OCI-LY1 (cell line): ENCODE data around the gene PTH1R.

Source experiments
- H2AFZ ChIP-seq: fragments of 200-600 bp; sonication (generic), shearing (Covaris generic); 2 replicates; pipeline ENCODE4 v1.6.0; 2014; ENCODE audit warnings: antibody characterized with exemption, mild to moderate bottlenecking, low read length
- H3F3A ChIP-seq: fragments of 200-600 bp; sonication (generic), shearing (Covaris generic); 2 replicates; pipeline ENCODE4 v1.6.0; 2014; ENCODE audit warnings: mild to moderate bottlenecking, antibody characterized with exemption, low read length, moderate library complexity; ENCODE audit not compliant: insufficient read depth
- H3K27ac ChIP-seq: fragments of 200-600 bp; sonication (generic); 2 replicates; pipeline ENCODE4 v1.5.1; 2014; ENCODE audit warnings: low read length, mixed run types, mild to moderate bottlenecking, low read depth; ENCODE audit not compliant: poor library complexity, severe bottlenecking
- H3K27me3 ChIP-seq: fragments of 200-600 bp; sonication (generic); 2 replicates; pipeline ENCODE4 v1.6.0; 2014; ENCODE audit warnings: antibody characterized with exemption, mild to moderate bottlenecking, low read length, moderate library complexity; ENCODE audit not compliant: insufficient read depth
- H3K36me3 ChIP-seq: fragments of 200-600 bp; sonication (generic); 2 replicates; pipeline ENCODE4 v1.6.1; 2014; ENCODE audit warnings: mild to moderate bottlenecking, antibody characterized with exemption, low read length, moderate library complexity, mixed read lengths; ENCODE audit not compliant: insufficient read depth
- H3K4me1 ChIP-seq: fragments of 200-600 bp; sonication (generic); 2 replicates; pipeline ENCODE4 v1.5.1; 2014; ENCODE audit warnings: mild to moderate bottlenecking, low read length, moderate library complexity; ENCODE audit not compliant: insufficient read depth, severe bottlenecking
- H3K4me2 ChIP-seq: fragments of 200-600 bp; sonication (generic), shearing (Covaris generic); 2 replicates; pipeline ENCODE4 v1.6.1; 2014; ENCODE audit warnings: low read length
- H3K4me3 ChIP-seq: fragments of 200-600 bp; sonication (generic); 2 replicates; pipeline ENCODE4 v1.5.1; 2014; ENCODE audit warnings: low read length, low read depth, mild to moderate bottlenecking, mixed read lengths; ENCODE audit not compliant: poor library complexity, severe bottlenecking
- H3K79me2 ChIP-seq: fragments of 200-600 bp; shearing (Covaris generic); 2 replicates; pipeline ENCODE4 v1.6.1; 2016; ENCODE audit warnings: mixed run types, low read length, mixed read lengths; ENCODE audit not compliant: insufficient read depth
- H3K9ac ChIP-seq: fragments of 200-600 bp; sonication (generic), shearing (Covaris generic); 2 replicates; pipeline ENCODE4 v1.6.1; 2014; ENCODE audit warnings: mild to moderate bottlenecking, low read length, mixed read lengths
- H3K9me2 ChIP-seq: fragments of 200-600 bp; sonication (generic), shearing (Covaris generic); 2 replicates; pipeline ENCODE4 v1.6.1; 2014; ENCODE audit warnings: low read depth, mild to moderate bottlenecking, low read length, mixed read lengths
- H3K9me3 ChIP-seq: fragments of 200-600 bp; shearing (Covaris generic); 2 replicates; pipeline ENCODE4 v1.6.1; 2014; ENCODE audit warnings: low read length, mixed read lengths
- H4K20me1 ChIP-seq: fragments of 200-600 bp; sonication (generic), shearing (Covaris generic); 2 replicates; pipeline ENCODE4 v1.6.0; 2016; ENCODE audit warnings: mild to moderate bottlenecking, low read length; ENCODE audit not compliant: insufficient read depth
- CTCF ChIP-seq: fragments of 200-600 bp; sonication (generic), shearing (Covaris generic); IDR thresholded peaks from 2 replicates; pipeline ENCODE4 v1.5.1; 2017; ENCODE audit warnings: mild to moderate bottlenecking, antibody characterized with exemption, low read length, moderate library complexity, mixed read lengths
- EZH2 ChIP-seq: fragments of 200-600 bp; sonication (generic), shearing (Covaris generic); IDR thresholded peaks from 2 replicates; pipeline ENCODE4 v1.8.0; 2017; ENCODE audit warnings: borderline replicate concordance, mixed run types, mild to moderate bottlenecking, antibody characterized with exemption, low read length, moderate library complexity, mixed read lengths

The PTH1R gene

GRCh38 chr3:46868287-46868686 is 9.2 kb upstream of the PTH1R start:
- Histone ChIP-seq H4K20me1 (no peaks in the 10 kb centered on the region), H3K36me3 (no peaks in the 10 kb centered on the region), H3K27me3 (no peaks in the 10 kb centered on the region), H3F3A (no peaks in the 10 kb centered on the region), H3K27ac (no peak overlapping the region), H3K79me2 (no peaks in the 10 kb centered on the region), H3K4me1 (no peaks in the 10 kb centered on the region), H2AFZ (no peak overlapping the region), H3K9ac (no peak overlapping the region), H3K9me3 (no peaks in the 10 kb centered on the region), H3K4me3 (no peak overlapping the region), H3K4me2 (no peak overlapping the region), H3K9me2 (no peaks in the 10 kb centered on the region)
- no peak for TF ChIP-seq CTCF
- no peak for TF ChIP-seq EZH2

- TF ChIP-seq CTCF: no peak
- no peak for TF ChIP-seq EZH2
- H3K9me2 ChIP-seq: no peaks in the 10 kb centered on the region
- H3F3A ChIP-seq: no peaks in the 10 kb centered on the region
- H4K20me1 ChIP-seq: no peaks in the 10 kb centered on the region
- H3K27me3 ChIP-seq: no peaks in the 10 kb centered on the region
- H3K4me3 ChIP-seq: no peak overlapping the region
- no peak overlapping the region for H3K27ac ChIP-seq
- no peaks in the 10 kb centered on the region for H3K4me1 ChIP-seq
- H3K4me2 ChIP-seq: no peak overlapping the region
- H2AFZ ChIP-seq: no peak overlapping the region
- no peak overlapping the region for H3K9ac ChIP-seq
- H3K36me3 ChIP-seq: no peaks in the 10 kb centered on the region
- no peaks in the 10 kb centered on the region for H3K79me2 ChIP-seq
- no peaks in the 10 kb centered on the region for H3K9me3 ChIP-seq
Observed at GRCh38 chr3:46868948-46869347, 8.6 kb upstream of the PTH1R start.

GRCh38 chr3:46869440-46869839 is 8.1 kb upstream of the PTH1R start:
- Histone ChIP-seq H3K9ac (no peak overlapping the region), H2AFZ (no peak overlapping the region), H3K4me3 (no peak overlapping the region), H3K9me2 (no peaks in the 10 kb centered on the region), H3K9me3 (no peaks in the 10 kb centered on the region), H4K20me1 (no peaks in the 10 kb centered on the region), H3K27me3 (no peaks in the 10 kb centered on the region), H3K36me3 (no peaks in the 10 kb centered on the region), H3K4me2 (no peak overlapping the region), H3K4me1 (no peaks in the 10 kb centered on the region), H3K27ac (no peak overlapping the region), H3F3A (no peaks in the 10 kb centered on the region), H3K79me2 (no peaks in the 10 kb centered on the region)
- TF ChIP-seq CTCF (no peak), EZH2 (no peak)
